Stimulated activated naive CD8-positive, alpha-beta T cell treated with anti-CD3 and anti-CD28 coated beads, Interleukin-15, Interleukin-2, amounts not matched to agents 100 ng/mL and 50 ng/mL, for 24 hours (primary cell): ENCODE data around the gene MB.
"Not testable (repeated sequence)": the region's sequence is repeated elsewhere in the genome, so short reads cannot be mapped to it uniquely, and the experiment has no call there.

Source experiments
- H3K27ac Mint-ChIP-seq: one replicate; pipeline ENCODE4 v1.8.0; 2021; ENCODE audit warnings: mild to moderate bottlenecking, mixed read lengths
- H3K27me3 Mint-ChIP-seq: one replicate; pipeline ENCODE4 v1.8.0; 2021; ENCODE audit warnings: mixed read lengths
- H3K36me3 Mint-ChIP-seq: one replicate; pipeline ENCODE4 v1.8.0; 2021; ENCODE audit warnings: low read depth, mixed read lengths
- H3K4me1 Mint-ChIP-seq: one replicate; pipeline ENCODE4 v1.8.0; 2021; ENCODE audit warnings: low read depth, mixed read lengths
- H3K4me3 Mint-ChIP-seq: one replicate; pipeline ENCODE4 v1.8.0; 2021; ENCODE audit warnings: mild to moderate bottlenecking, mixed read lengths
- H3K9me3 Mint-ChIP-seq: one replicate; pipeline ENCODE4 v1.8.0; 2021; ENCODE audit warnings: mixed read lengths

The MB gene

DNA sequence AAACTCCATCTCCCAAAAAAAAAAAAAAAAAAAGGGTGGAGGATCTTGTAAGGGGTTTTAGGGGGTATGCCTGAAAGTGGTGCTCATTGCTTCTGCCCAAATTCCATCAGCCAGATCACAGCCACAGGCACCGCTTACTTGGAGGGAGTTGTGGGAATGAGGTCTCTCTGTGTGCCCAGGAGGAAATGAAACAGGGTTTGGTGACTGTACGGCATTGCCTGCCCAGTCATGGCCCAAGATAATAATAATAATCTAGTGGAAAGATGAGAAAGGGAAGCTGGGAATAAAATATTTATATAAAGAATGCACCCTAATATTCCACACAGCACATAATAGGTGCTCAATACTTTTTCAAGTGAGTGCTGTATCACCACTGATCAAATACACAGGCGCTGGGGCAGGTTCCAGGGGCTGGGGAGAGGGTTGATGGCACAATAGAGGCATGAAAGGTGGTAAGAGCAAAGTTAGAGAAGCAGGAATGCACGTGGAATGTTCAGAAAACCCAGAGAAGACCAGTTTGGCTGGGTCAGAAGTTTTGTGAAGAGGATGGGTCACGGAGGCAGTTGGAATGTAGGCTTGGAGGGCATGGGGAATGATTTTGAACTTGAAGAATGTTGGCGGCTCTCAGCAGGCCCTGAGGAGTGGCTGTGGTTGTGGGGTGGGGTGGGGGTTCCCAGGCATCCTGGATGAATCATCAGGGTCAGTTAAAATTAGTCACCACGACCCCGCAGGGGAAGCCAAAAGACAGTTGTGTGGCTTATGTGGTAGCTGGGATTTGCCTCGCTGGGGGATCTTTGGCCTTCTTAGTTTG, 12.5 kb upstream of the MB start:
- Mint-ChIP-seq H3K4me1 (peaks cover 40% of the 10 kb centered on the region), H3K27ac (peak overlapping the region; percentile 79), H3K4me3 (peak overlapping the region; percentile 4), H3K36me3 (no peaks in the 10 kb centered on the region), H3K27me3 (peaks cover 15% of the 10 kb centered on the region), H3K9me3 (peaks cover 6% of the 10 kb centered on the region)

- H3K4me1 Mint-ChIP-seq = peaks cover 39% of the 10 kb centered on the region
- H3K27me3 Mint-ChIP-seq = peaks cover 17% of the 10 kb centered on the region
- no peaks in the 10 kb centered on the region for H3K36me3 Mint-ChIP-seq
- H3K4me3 Mint-ChIP-seq = no peak overlapping the region
- H3K9me3 Mint-ChIP-seq = peaks cover 6% of the 10 kb centered on the region
- peak overlapping the region; percentile 57 for H3K27ac Mint-ChIP-seq
Observed at GRCh38 chr22:35628732-35629131, 11.6 kb upstream of the MB start.

DNA sequence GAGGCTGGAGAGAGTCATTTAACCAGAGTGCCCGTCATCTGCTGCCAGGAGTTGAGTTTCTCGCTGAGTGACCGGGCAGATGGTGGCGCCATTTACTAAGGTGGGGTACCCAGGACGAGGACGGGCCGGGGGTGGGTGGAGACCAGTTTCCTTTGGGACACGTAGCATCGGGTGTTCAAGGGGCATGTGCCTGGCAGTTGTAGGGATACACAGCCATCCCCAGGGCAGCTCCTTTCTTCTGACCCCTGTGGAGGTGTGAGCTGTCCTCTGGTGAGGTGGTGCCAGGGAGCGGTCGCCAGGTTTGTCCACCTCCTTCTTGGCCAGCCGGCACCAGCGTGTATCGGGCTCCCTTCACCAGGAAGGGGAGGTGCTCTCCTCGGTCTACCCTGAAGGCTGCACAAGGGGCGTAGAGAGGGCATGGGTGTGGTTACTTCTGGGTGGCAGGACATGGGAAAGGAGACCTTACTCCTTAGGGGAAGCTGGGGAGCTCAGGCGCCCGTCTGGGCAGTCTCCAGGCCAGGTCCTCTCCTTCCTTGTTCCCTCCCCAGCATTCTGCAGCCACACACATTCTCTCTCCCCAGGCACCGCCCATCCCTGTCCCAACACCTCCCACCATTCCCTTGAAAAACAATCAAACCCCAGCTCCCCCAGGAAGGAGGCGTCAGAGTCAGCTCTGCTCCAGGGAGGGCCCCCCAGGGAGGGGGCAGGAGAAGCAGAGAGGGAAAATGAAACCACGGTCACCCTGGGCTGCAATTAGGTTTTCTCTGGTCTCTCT, 10.3 kb upstream of the MB start:
- no peaks in the 10 kb centered on the region for H3K36me3 Mint-ChIP-seq
- peaks cover 34% of the 10 kb centered on the region for H3K4me1 Mint-ChIP-seq
- peaks cover 17% of the 10 kb centered on the region for H3K27me3 Mint-ChIP-seq
- no peaks in the 10 kb centered on the region for H3K9me3 Mint-ChIP-seq
- H3K4me3 Mint-ChIP-seq = peak overlapping the region; percentile 63
- H3K27ac Mint-ChIP-seq = peak overlapping the region; percentile 64

DNA sequence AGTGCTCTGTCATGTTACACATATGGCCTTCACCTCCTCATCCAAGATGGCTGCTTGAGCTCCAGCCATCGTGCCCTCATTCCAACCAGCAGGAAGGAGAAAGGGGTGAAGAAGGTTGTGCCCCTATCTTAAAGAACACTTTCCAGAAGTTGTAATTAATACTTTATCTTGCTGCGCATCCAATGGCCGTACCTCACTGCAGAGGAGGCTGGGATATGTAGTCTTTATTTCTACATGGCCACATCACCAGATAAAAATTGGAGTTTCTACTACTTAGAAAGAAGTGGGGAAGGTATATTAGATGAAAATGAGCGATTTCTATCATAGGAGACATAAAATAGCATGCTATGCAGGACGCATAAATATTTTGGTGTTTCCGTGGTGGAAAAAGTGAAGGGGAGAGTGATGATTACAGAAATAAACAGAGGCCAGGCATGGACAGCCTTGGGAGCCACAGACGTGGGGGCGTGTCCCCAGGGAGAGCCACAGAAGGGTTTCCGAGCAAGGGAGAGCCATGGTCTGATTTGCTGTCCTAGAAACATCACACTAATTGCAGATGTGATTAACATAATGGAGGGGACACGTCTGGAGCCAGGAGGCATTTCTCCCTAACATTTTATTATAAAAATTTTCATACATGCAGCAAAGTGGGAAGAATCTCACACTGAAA, 8.8 kb upstream of the MB start:
- Mint-ChIP-seq H3K27ac (no peak overlapping the region), H3K27me3 (peaks cover 17% of the 10 kb centered on the region), H3K36me3 (no peaks in the 10 kb centered on the region), H3K4me3 (no peak overlapping the region), H3K4me1 (peaks cover 34% of the 10 kb centered on the region), H3K9me3 (no peaks in the 10 kb centered on the region)

- peaks cover 22% of the 10 kb centered on the region for H3K4me1 Mint-ChIP-seq
- H3K27me3 Mint-ChIP-seq = peaks cover 14% of the 10 kb centered on the region
- H3K9me3 Mint-ChIP-seq = no peaks in the 10 kb centered on the region
- no peak overlapping the region for H3K4me3 Mint-ChIP-seq
- no peak overlapping the region for H3K27ac Mint-ChIP-seq
- H3K36me3 Mint-ChIP-seq = no peaks in the 10 kb centered on the region
Observed at GRCh38 chr22:35624547-35624946, 7.4 kb upstream of the MB start.

DNA sequence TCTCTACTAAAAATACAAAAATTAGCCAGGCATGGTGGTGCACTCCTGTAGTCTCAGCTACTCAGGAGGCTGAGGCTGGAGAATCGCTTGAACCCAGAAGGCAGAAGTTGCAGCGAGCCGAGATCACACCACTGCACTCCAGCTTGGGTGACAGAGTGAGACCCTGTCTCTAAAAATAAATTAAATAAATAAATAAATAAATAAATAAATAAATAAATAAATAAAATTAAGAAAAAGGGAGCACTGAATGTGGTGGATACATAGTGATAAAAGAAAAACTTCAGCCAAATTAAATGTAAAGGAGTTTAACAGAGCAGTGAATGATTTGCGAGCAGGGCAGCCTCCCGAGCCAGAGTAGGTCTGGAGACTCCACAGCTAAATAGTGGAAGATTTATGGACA, 6.8 kb upstream of the MB start:
- not testable (repeated sequence) for H3K36me3 Mint-ChIP-seq, H3K27ac Mint-ChIP-seq, H3K9me3 Mint-ChIP-seq, H3K4me3 Mint-ChIP-seq
- peaks cover 17% of the 10 kb centered on the region for H3K4me1 Mint-ChIP-seq
- H3K27me3 Mint-ChIP-seq = peaks cover 14% of the 10 kb centered on the region

DNA sequence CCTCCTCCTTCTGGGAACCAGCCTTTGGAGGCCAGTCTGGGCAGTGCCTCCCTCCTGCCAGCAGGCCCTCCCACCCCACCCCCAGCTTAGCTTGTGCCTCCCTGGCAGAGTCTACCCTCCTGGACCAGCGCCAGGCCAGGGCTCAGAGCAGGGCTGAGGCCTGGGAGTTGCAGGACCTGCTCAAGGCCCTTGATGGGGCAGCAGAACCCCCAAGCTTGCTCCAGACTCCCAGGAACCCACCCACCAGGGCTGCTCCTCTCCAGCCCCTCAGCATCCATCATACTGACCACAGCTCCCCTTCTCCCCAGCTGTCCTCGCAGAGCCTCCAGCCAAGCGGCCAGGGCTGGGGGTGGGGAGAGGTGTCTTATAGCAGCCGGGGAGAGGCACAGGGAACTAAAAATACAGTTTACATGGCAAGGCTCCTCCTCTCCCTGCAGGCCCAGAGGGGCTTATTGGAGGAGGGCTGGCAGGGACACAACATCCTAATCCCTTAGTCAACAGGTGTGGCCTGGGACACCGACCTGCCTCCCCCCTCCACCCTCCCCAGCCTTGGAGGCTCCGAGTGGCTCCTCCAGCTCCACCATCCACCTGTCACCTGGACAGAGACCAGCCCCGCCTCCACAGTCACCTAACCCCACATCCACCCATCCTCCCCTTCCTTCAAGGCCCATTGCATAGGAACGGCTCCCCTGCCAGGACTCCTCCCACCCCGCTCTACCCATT, 5.2 kb upstream of the MB start:
- Mint-ChIP-seq H3K36me3 (no peaks in the 10 kb centered on the region), H3K4me1 (peaks cover 5% of the 10 kb centered on the region), H3K9me3 (no peaks in the 10 kb centered on the region), H3K27ac (no peak overlapping the region), H3K4me3 (no peak overlapping the region), H3K27me3 (peaks cover 14% of the 10 kb centered on the region)

GRCh38 chr22:35621451-35621850, 4.3 kb upstream of the MB start:
- H3K27ac Mint-ChIP-seq = no peak overlapping the region

GRCh38 chr22:35620624-35621251, 3.6 kb upstream of the MB start:
- Mint-ChIP-seq H3K4me1 (peaks cover 10% of the 10 kb centered on the region), H3K36me3 (no peaks in the 10 kb centered on the region), H3K9me3 (no peaks in the 10 kb centered on the region), H3K27ac (no peak overlapping the region), H3K27me3 (peaks cover 8% of the 10 kb centered on the region), H3K4me3 (no peak overlapping the region)

More at GRCh38 chr22:35621451-35621850, 4.3 kb upstream of the MB start:
- Mint-ChIP-seq H3K4me1 (peaks cover 2% of the 10 kb centered on the region), H3K27me3 (peaks cover 13% of the 10 kb centered on the region), H3K4me3 (no peak overlapping the region), H3K9me3 (no peaks in the 10 kb centered on the region), H3K36me3 (no peaks in the 10 kb centered on the region)

DNA sequence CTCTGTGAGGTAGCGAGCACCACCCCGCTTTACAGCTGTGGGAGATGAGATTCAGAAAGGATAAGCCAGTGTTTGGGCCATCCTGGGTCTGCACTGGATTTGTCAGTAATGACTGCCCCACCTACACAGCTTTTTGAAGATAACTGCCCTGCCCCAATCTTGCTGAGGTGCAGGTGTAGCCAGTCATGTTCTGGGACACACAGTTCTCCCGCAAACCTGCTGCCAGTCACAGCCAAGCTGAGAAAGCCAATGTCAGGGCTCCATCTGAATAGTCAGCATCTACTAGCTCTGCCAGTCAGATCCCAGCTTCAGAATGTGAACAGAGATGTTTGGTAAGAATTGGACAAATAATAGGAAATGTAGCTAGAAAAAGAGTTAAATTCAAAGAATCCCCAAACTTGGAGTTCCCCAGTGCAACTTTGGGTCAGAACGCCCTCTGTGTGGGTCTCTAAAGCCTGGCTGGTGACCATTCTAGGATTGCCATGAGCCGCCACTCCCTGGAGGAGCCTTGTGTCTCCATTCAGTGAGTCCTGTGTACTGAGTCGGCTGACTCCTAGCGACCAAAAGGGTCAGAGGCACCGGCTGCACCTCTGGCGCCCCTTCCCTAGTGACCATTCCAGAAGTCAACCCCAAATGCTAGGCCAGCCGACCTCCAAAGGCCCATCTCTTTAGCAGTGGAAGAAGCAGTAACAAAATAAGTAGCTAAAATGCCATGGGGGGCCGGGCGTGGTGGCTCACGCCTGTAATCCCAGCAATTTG, 2.4 kb upstream of the MB start:
- Mint-ChIP-seq H3K27me3 (peaks cover 4% of the 10 kb centered on the region), H3K4me1 (peaks cover 13% of the 10 kb centered on the region), H3K27ac (no peak overlapping the region), H3K9me3 (no peaks in the 10 kb centered on the region), H3K36me3 (no peaks in the 10 kb centered on the region), H3K4me3 (no peak overlapping the region)

DNA sequence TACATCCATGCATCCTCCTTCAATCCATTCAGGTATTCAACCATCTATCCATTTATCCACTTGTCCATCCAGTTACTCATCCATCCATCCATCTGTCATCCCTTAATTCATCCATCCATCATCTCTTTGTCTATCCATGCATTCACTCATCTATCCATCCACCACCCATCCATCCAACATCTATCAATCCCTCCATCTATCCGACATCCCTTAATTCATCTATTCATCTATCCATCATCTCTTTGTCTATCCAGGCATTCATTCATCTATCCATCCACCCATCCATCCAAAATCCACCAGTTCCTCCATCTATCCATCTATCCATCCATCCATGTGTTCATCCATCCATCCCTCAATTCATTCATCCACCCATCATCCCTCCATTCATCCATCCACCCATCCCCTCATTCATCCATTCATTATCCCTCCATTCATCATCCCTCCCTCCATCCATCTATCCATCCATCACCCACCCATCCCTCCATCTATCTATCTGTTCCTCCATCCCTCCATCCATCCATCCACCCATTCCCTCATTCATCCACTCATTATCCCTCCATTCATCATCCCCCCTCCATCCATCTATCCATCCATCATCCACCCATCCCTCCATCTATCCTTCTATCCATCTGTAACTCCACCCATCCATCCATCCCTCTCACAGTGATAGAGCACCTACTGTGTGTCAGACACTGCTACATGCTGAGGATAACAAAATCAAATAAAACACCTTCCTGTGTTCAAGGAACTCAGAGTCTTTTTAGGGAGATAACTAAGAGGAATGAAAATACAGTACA, 1.5 kb upstream of the MB start:
- Mint-ChIP-seq H3K9me3 (no peaks in the 10 kb centered on the region), H3K27ac (no peak overlapping the region), H3K4me3 (no peak overlapping the region), H3K4me1 (peaks cover 13% of the 10 kb centered on the region), H3K36me3 (no peaks in the 10 kb centered on the region), H3K27me3 (peaks cover 4% of the 10 kb centered on the region)

- H3K36me3 Mint-ChIP-seq = no peaks in the 10 kb centered on the region
- H3K27me3 Mint-ChIP-seq = peaks cover 4% of the 10 kb centered on the region
- no peak overlapping the region for H3K4me3 Mint-ChIP-seq
- peaks cover 26% of the 10 kb centered on the region for H3K4me1 Mint-ChIP-seq
- no peak overlapping the region for H3K27ac Mint-ChIP-seq
- no peaks in the 10 kb centered on the region for H3K9me3 Mint-ChIP-seq
Observed at GRCh38 chr22:35616043-35616442, 1.1 kb downstream of the MB start.

GRCh38 chr22:35615156-35615555, 2.0 kb downstream of the MB start:
- H3K36me3 Mint-ChIP-seq = no peaks in the 10 kb centered on the region
- peak overlapping the region; percentile 38 for H3K27ac Mint-ChIP-seq
- H3K4me1 Mint-ChIP-seq = peaks cover 26% of the 10 kb centered on the region
- no peaks in the 10 kb centered on the region for H3K9me3 Mint-ChIP-seq
- peaks cover 10% of the 10 kb centered on the region for H3K27me3 Mint-ChIP-seq
- no peak overlapping the region for H3K4me3 Mint-ChIP-seq
